NB4 (cell line): Measurements from ENCODE around the gene HIPK1.

Experiments
- DNase-seq: peaks from one replicate; pipeline ENCODE4 v3.0.0; 2010; ENCODE audit warnings: low read depth
- H3K4me3 ChIP-seq: one replicate; pipeline ENCODE4 v1.5.1; 2011; ENCODE audit warnings: mild to moderate bottlenecking, low read depth, low read length, moderate library complexity
- MYC ChIP-seq: IDR thresholded peaks from 2 replicates; pipeline ENCODE4 v1.6.1; 2011; ENCODE audit warnings: low read depth, low read length
- POLR2A ChIP-seq: IDR thresholded peaks from 2 replicates; pipeline ENCODE4 v1.6.1; 2011; ENCODE audit warnings: mild to moderate bottlenecking; ENCODE audit not compliant: insufficient read length; ENCODE audit errors: extremely low read depth
- TF ChIP-seq, protein P1 (sequence below): IDR thresholded peaks from one replicate; pipeline ENCODE4 v1.5.1; 2012; ENCODE audit warnings: low read depth, low read length
- TF ChIP-seq, protein P2 (sequence below): IDR thresholded peaks from 2 replicates; pipeline ENCODE4 v1.6.1; 2011; ENCODE audit warnings: low read depth, low read length

Gene HIPK1

DNA sequence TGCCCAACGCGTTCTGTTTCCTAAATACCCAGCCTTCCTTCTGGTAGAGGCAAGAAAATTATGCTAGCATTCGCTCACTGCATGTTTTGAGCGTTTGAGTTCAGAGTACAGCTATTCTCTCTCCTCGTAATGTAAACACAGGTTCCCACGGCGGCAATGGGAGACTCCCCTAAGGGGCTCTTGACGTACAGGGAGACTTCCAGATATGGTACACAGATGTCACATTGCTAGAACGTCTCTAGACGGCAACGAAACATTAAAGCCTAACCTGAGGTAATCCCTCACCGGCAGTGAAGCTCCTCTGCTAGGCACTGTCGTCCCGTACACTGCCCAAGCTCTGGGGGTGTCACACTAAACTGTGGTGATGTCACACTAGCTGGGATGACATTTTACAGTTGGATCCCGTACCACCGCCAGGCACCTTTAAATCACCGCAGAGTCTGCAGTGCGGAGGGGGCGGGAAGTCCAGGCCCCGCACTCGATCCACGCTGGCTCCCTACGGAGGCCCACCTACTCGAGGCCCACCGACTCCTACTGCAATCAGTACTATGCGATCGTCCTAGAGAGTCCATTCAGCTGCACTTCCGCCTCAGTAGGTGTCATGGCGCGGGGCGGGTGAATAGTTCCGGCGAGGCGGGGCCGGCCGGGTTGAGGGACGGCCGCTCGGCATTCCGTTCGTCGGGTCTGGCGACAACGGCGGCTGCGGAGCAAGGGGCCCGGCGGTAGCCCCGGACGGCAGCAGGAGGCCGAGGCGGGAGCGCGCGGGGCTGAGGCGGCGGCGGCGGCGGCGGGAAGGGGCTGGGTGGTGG is at the start of gene HIPK1:
Gene HIPK1, plus strand, starts transcription at position 384 of the 809 bp plus-strand sequence.
- peak; percentile 94 for DNase-seq
- peak within 1 kb of the TSS; percentile 85 for H3K4me3 ChIP-seq
- peak; percentile 56 for TF ChIP-seq MYC
- peak; percentile 64 for TF ChIP-seq POLR2A
- TF ChIP-seq, protein P1, sequence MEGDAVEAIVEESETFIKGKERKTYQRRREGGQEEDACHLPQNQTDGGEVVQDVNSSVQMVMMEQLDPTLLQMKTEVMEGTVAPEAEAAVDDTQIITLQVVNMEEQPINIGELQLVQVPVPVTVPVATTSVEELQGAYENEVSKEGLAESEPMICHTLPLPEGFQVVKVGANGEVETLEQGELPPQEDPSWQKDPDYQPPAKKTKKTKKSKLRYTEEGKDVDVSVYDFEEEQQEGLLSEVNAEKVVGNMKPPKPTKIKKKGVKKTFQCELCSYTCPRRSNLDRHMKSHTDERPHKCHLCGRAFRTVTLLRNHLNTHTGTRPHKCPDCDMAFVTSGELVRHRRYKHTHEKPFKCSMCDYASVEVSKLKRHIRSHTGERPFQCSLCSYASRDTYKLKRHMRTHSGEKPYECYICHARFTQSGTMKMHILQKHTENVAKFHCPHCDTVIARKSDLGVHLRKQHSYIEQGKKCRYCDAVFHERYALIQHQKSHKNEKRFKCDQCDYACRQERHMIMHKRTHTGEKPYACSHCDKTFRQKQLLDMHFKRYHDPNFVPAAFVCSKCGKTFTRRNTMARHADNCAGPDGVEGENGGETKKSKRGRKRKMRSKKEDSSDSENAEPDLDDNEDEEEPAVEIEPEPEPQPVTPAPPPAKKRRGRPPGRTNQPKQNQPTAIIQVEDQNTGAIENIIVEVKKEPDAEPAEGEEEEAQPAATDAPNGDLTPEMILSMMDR: no peak
- TF ChIP-seq, protein P2, sequence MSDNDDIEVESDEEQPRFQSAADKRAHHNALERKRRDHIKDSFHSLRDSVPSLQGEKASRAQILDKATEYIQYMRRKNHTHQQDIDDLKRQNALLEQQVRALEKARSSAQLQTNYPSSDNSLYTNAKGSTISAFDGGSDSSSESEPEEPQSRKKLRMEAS: peak; percentile 15; the same call in 1 of the 2 replicates

DNA sequence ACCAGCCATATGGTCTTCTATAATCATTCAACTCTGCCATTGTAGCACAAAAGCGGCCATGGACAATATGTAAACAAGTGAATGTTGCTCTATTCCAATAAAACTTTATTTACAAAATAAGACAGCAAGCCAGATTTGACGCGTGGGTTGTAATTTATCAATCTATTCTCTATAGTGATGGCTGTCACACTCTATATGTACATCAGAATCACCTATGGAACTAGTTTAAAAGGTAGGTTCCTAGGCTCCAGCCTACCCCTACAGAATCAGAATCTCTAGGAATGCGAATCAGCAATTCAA is 49.4 kb upstream of the HIPK1 start:
- TF ChIP-seq, protein P1: no peak
- no peak for TF ChIP-seq POLR2A
- no peak for TF ChIP-seq MYC
- TF ChIP-seq, protein P2: no peak
- H3K4me3 ChIP-seq: no peak overlapping the region
- DNase-seq: no peak

DNA sequence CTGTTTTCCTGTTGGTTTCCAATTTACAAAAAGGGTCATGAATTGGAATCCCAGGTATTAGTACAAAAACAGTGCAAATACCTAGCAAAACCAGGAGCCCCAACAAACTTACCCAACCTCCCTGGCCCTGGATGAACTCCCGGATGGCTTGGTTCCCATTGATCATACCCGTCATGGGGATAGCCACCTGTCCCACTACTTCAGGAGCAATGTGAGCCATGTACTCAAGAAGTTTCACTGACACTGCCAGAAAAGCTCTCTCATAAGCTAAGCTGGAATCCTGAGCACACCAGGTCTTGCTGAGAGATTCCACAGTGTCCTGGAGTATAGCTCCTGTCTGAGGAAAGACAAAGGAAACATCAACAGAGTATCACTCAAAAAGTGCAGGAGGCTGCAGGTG is 47.5 kb upstream of the HIPK1 start:
- DNase-seq: no peak
- TF ChIP-seq, protein P2: no peak
- no peak overlapping the region for H3K4me3 ChIP-seq

DNA sequence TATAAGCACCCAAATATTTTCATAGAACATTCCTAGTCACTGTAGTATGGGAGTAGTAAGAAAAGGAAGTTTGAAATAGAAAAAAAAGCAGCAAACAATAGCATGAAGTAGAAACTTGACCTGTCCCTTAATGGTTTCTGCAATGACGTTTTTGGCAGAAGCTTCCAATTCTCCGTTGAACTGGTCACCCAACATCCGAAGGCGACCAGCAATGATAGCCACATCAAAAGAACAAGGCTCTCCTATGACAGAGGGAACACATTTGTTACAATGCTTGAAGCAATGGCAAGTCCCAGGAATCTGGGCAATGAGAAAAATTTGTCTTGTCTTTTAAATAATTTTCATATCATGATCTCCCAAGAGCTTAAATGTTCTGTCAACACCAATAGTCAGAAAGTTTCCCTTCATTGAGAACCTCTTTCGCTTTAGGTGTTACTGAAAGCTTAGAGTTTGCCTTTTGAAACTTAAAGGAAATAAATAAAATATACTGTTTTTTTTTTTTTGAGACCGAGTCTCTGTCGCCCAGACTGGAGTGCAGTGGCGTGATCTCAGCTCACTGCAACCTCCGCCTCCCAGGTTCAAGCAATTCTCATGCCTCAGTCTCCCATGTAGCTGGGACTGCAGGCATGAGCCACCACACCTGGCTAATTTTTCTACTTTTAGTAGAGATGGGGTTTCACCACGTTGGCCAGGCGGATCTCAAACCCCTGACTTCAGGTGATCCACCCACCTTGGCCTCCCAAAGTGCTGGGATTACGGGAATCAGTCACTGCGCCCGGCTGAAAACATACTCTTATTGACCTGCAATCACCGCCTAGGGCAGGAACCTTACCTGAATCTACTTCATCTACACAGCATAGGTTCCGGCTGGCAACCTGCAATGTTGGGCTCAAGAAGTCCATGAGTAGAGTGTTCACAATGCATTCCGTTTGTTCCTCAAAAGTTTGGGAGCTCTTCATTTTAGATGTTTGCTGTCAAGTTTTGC is 42.4 kb upstream of the HIPK1 start:
- TF ChIP-seq MYC (no peak), POLR2A (no peak)
- TF ChIP-seq, protein P1: no peak
- TF ChIP-seq, protein P2: no peak
- H3K4me3 ChIP-seq: no peak overlapping the region

DNA sequence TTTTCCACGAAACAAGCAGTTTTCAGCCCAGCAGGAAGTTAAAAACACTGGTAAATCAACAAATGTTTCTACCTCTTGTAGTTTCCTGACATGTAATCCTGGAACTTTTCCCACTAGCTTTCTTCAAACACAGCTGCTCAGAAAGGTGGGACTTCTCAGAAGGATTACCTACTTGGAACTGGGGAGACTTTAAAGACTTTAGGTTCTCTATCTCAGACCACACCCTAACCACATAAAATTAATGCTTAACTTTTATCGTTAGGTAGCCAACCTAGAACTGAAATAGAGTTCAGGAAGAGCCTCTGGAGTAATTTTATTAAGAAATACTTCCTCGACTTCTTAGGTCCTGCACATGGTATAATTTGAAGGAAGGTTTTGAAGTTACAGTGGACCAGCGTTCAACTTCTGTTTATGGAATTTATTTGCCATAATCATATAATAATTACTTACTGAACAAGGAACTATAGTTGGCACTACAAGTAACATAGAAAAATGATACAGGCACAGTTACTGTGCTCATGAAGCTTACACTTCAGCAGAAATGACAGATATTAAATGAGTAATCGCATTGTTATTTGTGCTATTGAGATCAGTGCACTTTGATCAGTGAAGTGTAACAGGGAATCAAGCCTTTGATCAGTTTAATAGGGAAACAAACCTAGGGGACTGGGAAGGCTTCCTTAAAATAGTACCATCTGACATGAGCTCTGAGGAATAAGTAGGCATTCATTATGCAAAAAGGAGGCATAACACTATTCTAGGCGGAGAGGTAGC is 41.5 kb upstream of the HIPK1 start, which contains the start of gene BCL2L15:
Gene BCL2L15, minus strand, starts transcription at position 180 of the 774 bp plus-strand sequence. CDS start 206 bp downstream, outside the sequence.
- DNase-seq: no peak
- H3K4me3 ChIP-seq: no peak within 1 kb of the TSS

More for the DNA sequence above, 42.4 kb upstream of the HIPK1 start:
- no peak for DNase-seq

More for the DNA sequence above, 41.5 kb upstream of the HIPK1 start, which contains the start of gene BCL2L15:
- TF ChIP-seq POLR2A (no peak), MYC (no peak)
- TF ChIP-seq, protein P1: no peak
- TF ChIP-seq, protein P2: no peak
